Measurements from ENCODE around the gene ADAM19.

Gene ADAM19

DNA sequence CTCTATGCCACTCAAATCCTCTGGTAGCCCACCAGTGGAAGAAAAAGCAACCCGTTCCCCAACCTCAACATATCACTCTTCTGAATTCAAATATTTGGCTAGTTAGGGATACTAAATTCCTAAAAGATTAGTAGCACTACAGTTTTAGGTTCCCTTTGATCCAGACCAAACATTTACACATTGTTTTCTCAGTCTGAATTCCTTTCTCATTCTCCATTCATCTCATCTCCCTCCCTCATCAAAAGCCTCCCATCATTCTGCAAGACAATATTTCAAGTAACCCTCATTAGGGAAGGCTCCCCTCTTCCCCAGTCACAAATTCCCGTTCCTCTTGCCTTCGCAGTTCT lies 26.3 kb downstream of the ADAM19 start:
- Histone ChIP-seq H3K79me2 (ENCODE audit: insufficient read depth, low read length) (no peaks in the 10 kb centered on the region), H3K9ac (ENCODE audit: low read depth, low read length) (no peak overlapping the region), H3K9me3 (ENCODE audit: insufficient read depth, low read length, severe bottlenecking) (no peaks in the 10 kb centered on the region), H3K27me3 (ENCODE audit: insufficient read depth, low read length, poor library complexity) (no peaks in the 10 kb centered on the region), H4K20me1 (ENCODE audit: insufficient read depth, low read length) (no peaks in the 10 kb centered on the region), H2AFZ (ENCODE audit: low read depth, low read length) (no peak overlapping the region), H3K4me2 (ENCODE audit: insufficient read depth, low read length) (no peak overlapping the region), H3K27ac (ENCODE audit: low read length) (no peak overlapping the region), H3K36me3 (ENCODE audit: insufficient read depth, low read length) (no peaks in the 10 kb centered on the region), H3K4me1 (ENCODE audit: insufficient read depth, low read length) (peaks cover 17% of the 10 kb centered on the region; the same call in 1 of the 2 replicates), H3K4me3 (ENCODE audit: low read depth in 1 of 2, low read length in 2 of 2) (no peak overlapping the region)
- ATAC-seq (ENCODE audit: insufficient read depth, low read depth), result no peak
- no peak for DNase-seq
- TF ChIP-seq CTCF (IDR thresholded peaks at IDR 0.05; ENCODE audit: borderline replicate concordance, extremely low read depth, low read length, poor library complexity, severe bottlenecking), result no peak
- TF ChIP-seq EZH2 (IDR thresholded peaks at IDR 0.05; ENCODE audit: borderline replicate concordance, low read depth, low read length, severe bottlenecking), result no peak

- H3K27ac ChIP-seq (ENCODE audit: low read length), result no peak overlapping the region
- H3K36me3 ChIP-seq (ENCODE audit: insufficient read depth, low read length), result no peaks in the 10 kb centered on the region
- TF ChIP-seq EZH2 (IDR thresholded peaks at IDR 0.05; ENCODE audit: borderline replicate concordance, low read depth, low read length, severe bottlenecking) (no peak), CTCF (IDR thresholded peaks at IDR 0.05; ENCODE audit: borderline replicate concordance, extremely low read depth, low read length, poor library complexity, severe bottlenecking) (no peak)
- no peak for ATAC-seq (ENCODE audit: insufficient read depth, low read depth)
- DNase-seq, result no peak
- no peaks in the 10 kb centered on the region for H3K27me3 ChIP-seq (ENCODE audit: insufficient read depth, low read length, poor library complexity)
- no peaks in the 10 kb centered on the region for H4K20me1 ChIP-seq (ENCODE audit: insufficient read depth, low read length)
- no peak overlapping the region for H3K9ac ChIP-seq (ENCODE audit: low read depth, low read length)
- no peaks in the 10 kb centered on the region for H3K9me3 ChIP-seq (ENCODE audit: insufficient read depth, low read length, severe bottlenecking)
- no peak overlapping the region for H3K4me2 ChIP-seq (ENCODE audit: insufficient read depth, low read length)
- H3K4me1 ChIP-seq (ENCODE audit: insufficient read depth, low read length), result peaks cover 20% of the 10 kb centered on the region; the same call in 1 of the 2 replicates
- no peak overlapping the region for H3K4me3 ChIP-seq (ENCODE audit: low read depth in 1 of 2, low read length in 2 of 2)
- no peak overlapping the region for H2AFZ ChIP-seq (ENCODE audit: low read depth, low read length)
- no peaks in the 10 kb centered on the region for H3K79me2 ChIP-seq (ENCODE audit: insufficient read depth, low read length)
Observed at GRCh38 chr5:157548513-157549282, 26.9 kb downstream of the ADAM19 start.

- Histone ChIP-seq H4K20me1 (ENCODE audit: insufficient read depth, low read length) (no peaks in the 10 kb centered on the region), H3K79me2 (ENCODE audit: insufficient read depth, low read length) (no peaks in the 10 kb centered on the region), H3K4me2 (ENCODE audit: insufficient read depth, low read length) (no peak overlapping the region), H3K4me1 (ENCODE audit: insufficient read depth, low read length) (peaks cover 20% of the 10 kb centered on the region; the same call in 1 of the 2 replicates), H3K9me3 (ENCODE audit: insufficient read depth, low read length, severe bottlenecking) (no peaks in the 10 kb centered on the region), H3K27ac (ENCODE audit: low read length) (no peak overlapping the region), H2AFZ (ENCODE audit: low read depth, low read length) (no peak overlapping the region), H3K27me3 (ENCODE audit: insufficient read depth, low read length, poor library complexity) (no peaks in the 10 kb centered on the region), H3K36me3 (ENCODE audit: insufficient read depth, low read length) (no peaks in the 10 kb centered on the region), H3K9ac (ENCODE audit: low read depth, low read length) (no peak overlapping the region), H3K4me3 (ENCODE audit: low read depth in 1 of 2, low read length in 2 of 2) (no peak overlapping the region)
- ATAC-seq (ENCODE audit: insufficient read depth, low read depth) (no peak), DNase-seq (no peak)
- no peak for TF ChIP-seq EZH2 (IDR thresholded peaks at IDR 0.05; ENCODE audit: borderline replicate concordance, low read depth, low read length, severe bottlenecking)
Observed at GRCh38 chr5:157547941-157548512, 27.5 kb downstream of the ADAM19 start.

DNA sequence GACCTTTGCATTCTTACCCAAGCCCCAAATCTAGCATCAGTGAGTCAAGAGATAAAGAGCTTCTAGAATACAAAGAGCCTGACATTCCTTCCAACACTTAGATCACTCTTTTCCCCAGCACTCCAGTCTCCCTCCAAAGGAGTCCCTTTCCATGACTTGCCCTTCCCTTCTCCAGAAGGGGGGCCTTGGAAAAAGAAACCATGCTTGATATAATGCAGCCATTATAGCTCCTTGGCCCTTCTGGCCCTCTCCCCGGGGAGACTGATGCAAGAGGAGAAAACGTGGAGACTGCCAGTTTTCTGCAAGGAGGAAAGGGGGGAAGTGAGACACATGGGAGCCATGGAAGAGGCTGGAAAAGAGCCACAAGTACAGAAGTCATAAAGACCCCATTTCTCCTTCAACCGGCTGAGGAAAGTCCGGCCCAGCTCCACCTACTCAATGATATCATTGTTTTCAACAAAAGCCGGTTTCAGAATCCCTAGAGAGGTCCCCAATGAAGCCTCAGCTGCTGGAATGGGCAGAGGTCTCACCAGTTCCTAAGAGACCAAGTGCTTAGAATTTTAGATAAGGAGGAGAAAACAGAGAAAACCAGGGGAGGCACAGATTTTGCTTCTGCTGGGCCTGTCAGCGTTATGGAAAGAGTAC lies 29.0 kb downstream of the ADAM19 start:
- Histone ChIP-seq H3K36me3 (ENCODE audit: insufficient read depth, low read length) (no peaks in the 10 kb centered on the region), H3K79me2 (ENCODE audit: insufficient read depth, low read length) (no peaks in the 10 kb centered on the region), H3K4me1 (ENCODE audit: insufficient read depth, low read length) (peaks cover 24% of the 10 kb centered on the region), H3K9me3 (ENCODE audit: insufficient read depth, low read length, severe bottlenecking) (no peaks in the 10 kb centered on the region), H4K20me1 (ENCODE audit: insufficient read depth, low read length) (no peaks in the 10 kb centered on the region), H3K27ac (ENCODE audit: low read length) (no peak overlapping the region), H2AFZ (ENCODE audit: low read depth, low read length) (no peak overlapping the region), H3K9ac (ENCODE audit: low read depth, low read length) (no peak overlapping the region), H3K4me3 (ENCODE audit: low read depth in 1 of 2, low read length in 2 of 2) (no peak overlapping the region), H3K27me3 (ENCODE audit: insufficient read depth, low read length, poor library complexity) (no peaks in the 10 kb centered on the region), H3K4me2 (ENCODE audit: insufficient read depth, low read length) (no peak overlapping the region)
- no peak for ATAC-seq (ENCODE audit: insufficient read depth, low read depth)
- TF ChIP-seq CTCF (IDR thresholded peaks at IDR 0.05; ENCODE audit: borderline replicate concordance, extremely low read depth, low read length, poor library complexity, severe bottlenecking) (no peak), EZH2 (IDR thresholded peaks at IDR 0.05; ENCODE audit: borderline replicate concordance, low read depth, low read length, severe bottlenecking) (no peak)
- DNase-seq, result no peak

All from DND-41 (cell line).